CD14-positive monocyte (primary cell): ENCODE data around the gene CADM1. TPM values are rescaled to one million over a fixed set of nuclear protein-coding genes. Genes with fewer than 3 reads are reported as not detected.

Experiments used
- DNase-seq, 3 donors: peaks; one replicate each; pipeline ENCODE4 v3.0.0-alpha.2; 2011 to 2022
- H2AFZ ChIP-seq: 2 replicates; pipeline ENCODE4 v1.6.0; 2012; ENCODE audit warnings: mild to moderate bottlenecking, low read depth, low read length, inconsistent platforms; ENCODE audit not compliant: insufficient read depth, poor library complexity, severe bottlenecking
- H3K27ac ChIP-seq, 2 donors: 1 replicate in 1 of 2; 2 replicates in 1 of 2; pipeline ENCODE4 v1.5.1; 2012 to 2013; ENCODE audit warnings: low read length in 2 of 2, control low read depth in 1 of 2, inconsistent platforms in 1 of 2, low read depth in 1 of 2, mild to moderate bottlenecking in 1 of 2
- H3K27me3 ChIP-seq, 2 donors: one replicate each; pipeline versions ENCODE4 v1.6.0 to v1.6.1; 2011 to 2013; ENCODE audit warnings: low read length in 2 of 2; ENCODE audit not compliant: control insufficient read depth in 2 of 2, insufficient read depth in 2 of 2
- H3K36me3 ChIP-seq, 2 donors: replicated peaks in 1 of 2; 1 replicate in 1 of 2; 2 replicates in 1 of 2; pipeline versions ENCODE4 v1.5.1 to v1.6.1; 2012 to 2013; ENCODE audit warnings: low read length in 2 of 2, control low read depth in 1 of 2, inconsistent platforms in 1 of 2, mild to moderate bottlenecking in 1 of 2; ENCODE audit not compliant: insufficient read depth in 2 of 2, control insufficient read depth in 1 of 2
- H3K4me1 ChIP-seq, 2 donors: 1 replicate in 1 of 2; 2 replicates in 1 of 2; pipeline versions ENCODE4 v1.5.1 to v1.6.1; 2012 to 2013; ENCODE audit warnings: low read length in 2 of 2, control low read depth in 1 of 2, inconsistent platforms in 1 of 2, mild to moderate bottlenecking in 1 of 2, moderate library complexity in 1 of 2; ENCODE audit not compliant: insufficient read depth in 2 of 2, control insufficient read depth in 1 of 2
- H3K4me2 ChIP-seq: replicated peaks from 2 replicates; pipeline ENCODE3; 2012; ENCODE audit warnings: low read length, moderate library complexity, mild to moderate bottlenecking; ENCODE audit not compliant: poor library complexity, severe bottlenecking; ENCODE audit errors: extremely low read depth
- H3K4me3 ChIP-seq, 3 experiments: fragments of 200-600 bp in 1 of 3; sonication (generic) in 1 of 3; replicated peaks in 1 of 3; 1 replicate in 2 of 3; 2 replicates in 1 of 3; pipeline ENCODE4 v1.5.1; 2011 to 2013; ENCODE audit warnings: low read length in 3 of 3, mild to moderate bottlenecking in 3 of 3, control low read depth in 2 of 3, low read depth in 2 of 3, inconsistent platforms in 1 of 3, moderate library complexity in 1 of 3
- H3K79me2 ChIP-seq: 2 replicates; pipeline ENCODE4 v1.6.0; 2012; ENCODE audit warnings: mild to moderate bottlenecking, control low read depth, inconsistent platforms, low read length, moderate library complexity; ENCODE audit not compliant: insufficient read depth
- H3K9ac ChIP-seq: 2 replicates; pipeline ENCODE4 v1.6.0; 2017; ENCODE audit warnings: low read length, mild to moderate bottlenecking; ENCODE audit not compliant: insufficient read depth, poor library complexity, severe bottlenecking
- H3K9me3 ChIP-seq, 2 donors: replicated peaks in 1 of 2; 1 replicate in 1 of 2; 2 replicates in 1 of 2; pipeline versions ENCODE4 v1.5.1 to v1.6.1; 2012 to 2013; ENCODE audit warnings: low read length in 2 of 2, control low read depth in 1 of 2; ENCODE audit not compliant: control insufficient read depth in 1 of 2, insufficient read depth in 1 of 2
- H4K20me1 ChIP-seq: 2 replicates; pipeline ENCODE4 v1.6.0; 2012; ENCODE audit warnings: mild to moderate bottlenecking, low read length, control low read depth, moderate library complexity; ENCODE audit not compliant: insufficient read depth
- H3K27ac Mint-ChIP-seq, 7 donors: one replicate each; pipeline ENCODE4 v1.8.0; 2020; ENCODE audit warnings: mild to moderate bottlenecking in 7 of 7, mixed read lengths in 7 of 7, moderate library complexity in 6 of 7, inconsistent platforms in 2 of 7
- H3K27me3 Mint-ChIP-seq, 3 donors: one replicate each; pipeline ENCODE4 v1.8.0; 2021 to 2022; ENCODE audit warnings: low read depth in 3 of 3, mild to moderate bottlenecking in 3 of 3, mixed read lengths in 3 of 3, moderate library complexity in 3 of 3, inconsistent platforms in 1 of 3
- H3K36me3 Mint-ChIP-seq, 2 donors: one replicate each; pipeline ENCODE4 v1.8.0; 2020; ENCODE audit warnings: mixed read lengths in 2 of 2, inconsistent platforms in 1 of 2, mild to moderate bottlenecking in 1 of 2
- H3K4me1 Mint-ChIP-seq: one replicate; pipeline ENCODE4 v1.8.0; 2020; ENCODE audit warnings: mild to moderate bottlenecking, mixed read lengths
- H3K4me3 Mint-ChIP-seq, 2 donors: one replicate each; pipeline ENCODE4 v1.8.0; 2020; ENCODE audit warnings: mild to moderate bottlenecking in 2 of 2, mixed read lengths in 2 of 2, moderate library complexity in 1 of 2
- H3K9me3 Mint-ChIP-seq, 7 donors: one replicate each; pipeline ENCODE4 v1.8.0; 2020 to 2022; ENCODE audit warnings: mixed read lengths in 7 of 7, mild to moderate bottlenecking in 6 of 7, moderate library complexity in 6 of 7, inconsistent platforms in 2 of 7
- WGBS: methylation state at CpG from one replicate; pipeline ENCODE4 v1.1.5; 2013; ENCODE audit warnings: missing lambda C conversion rate; ENCODE audit not compliant: insufficient coverage; 5-methylcytosine and 5-hydroxymethylcytosine counted together
- intact Hi-C, 2 donors: fragments of 100-400 bp; cut with micrococcal nuclease; formaldehyde crosslinking; loops; one replicate each; pipeline versions ENCODE4 v1.15.0 to v1.15.1; 2023
- polyA plus RNA-seq, 3 donors: library from polyadenylated mRNA; depleted of rRNA in 1 of 3; unstranded in 2 of 3; stranded (reverse) in 1 of 3; fragments of 300-500 nt in 2 of 3; fragments of >200 nt in 1 of 3; fragmentation: Illumina TruSeq in 2 of 3; gene quantifications; 1 replicate in 2 of 3; 2 replicates in 1 of 3; pipeline ENCODE4 v1.2.3, GENCODE V29; 2012 to 2021
- TF ChIP-seq, protein P1 (sequence below): fragments of 200-600 bp; IDR thresholded peaks from one replicate; pipeline ENCODE4 v1.8.0; 2022; ENCODE audit warnings: antibody characterized with exemption, mild to moderate bottlenecking

The CADM1 gene
- polyA plus RNA-seq, 3 donors: not detected

DNA sequence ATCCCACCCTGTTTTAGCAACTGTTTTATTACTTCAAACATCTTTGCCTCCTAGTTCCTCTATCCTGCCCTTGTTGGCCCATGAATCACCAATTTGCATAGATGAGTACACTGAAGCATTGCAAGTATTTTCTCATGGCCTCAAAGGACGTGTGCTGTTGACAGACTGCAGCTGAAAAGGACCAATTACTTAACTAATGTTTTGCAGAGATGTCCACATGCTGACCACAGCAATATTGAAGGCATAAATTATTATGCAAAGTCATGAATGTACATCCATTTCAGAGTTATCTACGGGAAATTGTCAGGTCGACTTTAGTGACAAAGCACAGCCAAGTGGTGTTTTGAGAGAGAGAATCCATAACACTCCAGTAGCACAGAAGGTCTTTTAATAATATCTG lies 64.8 kb downstream of the CADM1 start:
- no peaks in the 10 kb centered on the region for H3K27me3 ChIP-seq
- no peaks in the 10 kb centered on the region for H3K9me3 ChIP-seq
- Mint-ChIP-seq H3K4me3 (no peak overlapping the region), H3K27ac (no peak overlapping the region), H3K9me3 (peaks cover 0 to 2% (median 0%) of the 10 kb centered on the region in 7 donors), H3K36me3 (no peaks in the 10 kb centered on the region), H3K4me1 (no peaks in the 10 kb centered on the region), H3K27me3 (peaks cover 0 to 3% (median 0%) of the 10 kb centered on the region in 3 donors)
- H4K20me1 ChIP-seq: no peaks in the 10 kb centered on the region
- no peak overlapping the region for H3K4me3 ChIP-seq
- TF ChIP-seq, protein P1, sequence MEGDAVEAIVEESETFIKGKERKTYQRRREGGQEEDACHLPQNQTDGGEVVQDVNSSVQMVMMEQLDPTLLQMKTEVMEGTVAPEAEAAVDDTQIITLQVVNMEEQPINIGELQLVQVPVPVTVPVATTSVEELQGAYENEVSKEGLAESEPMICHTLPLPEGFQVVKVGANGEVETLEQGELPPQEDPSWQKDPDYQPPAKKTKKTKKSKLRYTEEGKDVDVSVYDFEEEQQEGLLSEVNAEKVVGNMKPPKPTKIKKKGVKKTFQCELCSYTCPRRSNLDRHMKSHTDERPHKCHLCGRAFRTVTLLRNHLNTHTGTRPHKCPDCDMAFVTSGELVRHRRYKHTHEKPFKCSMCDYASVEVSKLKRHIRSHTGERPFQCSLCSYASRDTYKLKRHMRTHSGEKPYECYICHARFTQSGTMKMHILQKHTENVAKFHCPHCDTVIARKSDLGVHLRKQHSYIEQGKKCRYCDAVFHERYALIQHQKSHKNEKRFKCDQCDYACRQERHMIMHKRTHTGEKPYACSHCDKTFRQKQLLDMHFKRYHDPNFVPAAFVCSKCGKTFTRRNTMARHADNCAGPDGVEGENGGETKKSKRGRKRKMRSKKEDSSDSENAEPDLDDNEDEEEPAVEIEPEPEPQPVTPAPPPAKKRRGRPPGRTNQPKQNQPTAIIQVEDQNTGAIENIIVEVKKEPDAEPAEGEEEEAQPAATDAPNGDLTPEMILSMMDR: no peak
- H2AFZ ChIP-seq: no peak overlapping the region
- intact Hi-C loops: no loop called here
- H3K79me2 ChIP-seq: no peaks in the 10 kb centered on the region
- H3K36me3 ChIP-seq: no peaks in the 10 kb centered on the region
- no peaks in the 10 kb centered on the region for H3K4me1 ChIP-seq
- no peak overlapping the region for H3K9ac ChIP-seq
- DNase-seq: no peak
- H3K4me2 ChIP-seq: no peak overlapping the region
- WGBS: 33% methylated on average over 1 of the region's 3 CpGs
- H3K27ac ChIP-seq: no peak overlapping the region

GRCh38 chr11:115437902-115438575 lies 66.2 kb downstream of the CADM1 start:
- Mint-ChIP-seq H3K27ac (no peak overlapping the region), H3K27me3 (peaks cover 0 to 3% (median 0%) of the 10 kb centered on the region in 3 donors), H3K4me1 (no peaks in the 10 kb centered on the region), H3K36me3 (no peaks in the 10 kb centered on the region), H3K4me3 (no peak overlapping the region), H3K9me3 (peaks cover 0 to 1% (median 0%) of the 10 kb centered on the region in 7 donors)
- H3K36me3 ChIP-seq: no peaks in the 10 kb centered on the region
- intact Hi-C loops: no loop called here
- TF ChIP-seq, protein P1: no peak
- 28% methylated on average over 4 of the region's 7 CpGs for WGBS
- H3K79me2 ChIP-seq: no peaks in the 10 kb centered on the region
- no peaks in the 10 kb centered on the region for H3K27me3 ChIP-seq
- no peak overlapping the region for H3K4me3 ChIP-seq
- no peaks in the 10 kb centered on the region for H3K9me3 ChIP-seq
- H4K20me1 ChIP-seq: no peaks in the 10 kb centered on the region
- H3K27ac ChIP-seq: no peak overlapping the region
- H3K4me1 ChIP-seq: no peaks in the 10 kb centered on the region
- no peak overlapping the region for H3K4me2 ChIP-seq
- DNase-seq: no peak
- no peak overlapping the region for H3K9ac ChIP-seq
- H2AFZ ChIP-seq: no peak overlapping the region
